Renal pelvis (tissue), 4 donors: ENCODE measurements around the gene CHCHD10. TPM values are rescaled to one million over a fixed set of nuclear protein-coding genes. Genes with fewer than 3 reads are reported as not detected.

Experiments used
- DNase-seq: peaks from one replicate; pipeline ENCODE4 v3.0.0-alpha.2; 2013
- polyA plus RNA-seq, 3 donors: library from polyadenylated mRNA; unstranded; fragments of 120-200 nt; gene quantifications; one replicate each; pipeline ENCODE4 v1.2.1, GENCODE V29; 2013; ENCODE audit not compliant: insufficient read length in 3 of 3

The CHCHD10 gene
- polyA plus RNA-seq, 3 donors, result 81.4 to 103 (median 91.5) TPM

DNA sequence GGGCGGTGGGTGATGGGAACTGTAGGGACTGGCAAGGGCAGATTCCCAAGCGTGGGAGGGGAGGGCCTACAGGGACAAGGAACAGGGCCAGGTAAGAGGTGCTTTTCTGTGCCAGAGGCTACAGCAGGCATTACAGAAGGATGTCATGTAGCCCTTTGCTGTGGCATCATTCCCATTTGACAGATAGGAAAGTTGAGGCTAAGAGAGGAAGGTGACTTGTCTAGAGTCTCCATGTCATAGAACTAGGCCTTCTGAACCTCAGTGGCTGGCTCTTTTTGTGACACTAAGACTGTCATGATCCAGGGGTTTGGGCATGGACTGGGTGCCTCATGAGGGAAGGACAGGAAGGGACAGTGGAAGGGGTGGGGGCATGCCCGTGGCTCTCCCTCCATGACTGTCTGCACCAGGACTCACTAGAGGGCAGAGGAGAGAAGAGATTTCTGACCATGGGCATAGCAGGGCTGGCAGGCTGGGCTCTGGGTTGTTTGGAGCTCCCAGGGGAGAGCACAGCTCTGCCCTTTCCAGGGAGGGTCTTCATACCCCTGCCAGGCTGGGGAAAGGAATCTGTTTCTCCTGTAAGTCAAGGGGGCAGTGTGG lies 8.1 kb upstream of the CHCHD10 start:
- no peak for DNase-seq

DNA sequence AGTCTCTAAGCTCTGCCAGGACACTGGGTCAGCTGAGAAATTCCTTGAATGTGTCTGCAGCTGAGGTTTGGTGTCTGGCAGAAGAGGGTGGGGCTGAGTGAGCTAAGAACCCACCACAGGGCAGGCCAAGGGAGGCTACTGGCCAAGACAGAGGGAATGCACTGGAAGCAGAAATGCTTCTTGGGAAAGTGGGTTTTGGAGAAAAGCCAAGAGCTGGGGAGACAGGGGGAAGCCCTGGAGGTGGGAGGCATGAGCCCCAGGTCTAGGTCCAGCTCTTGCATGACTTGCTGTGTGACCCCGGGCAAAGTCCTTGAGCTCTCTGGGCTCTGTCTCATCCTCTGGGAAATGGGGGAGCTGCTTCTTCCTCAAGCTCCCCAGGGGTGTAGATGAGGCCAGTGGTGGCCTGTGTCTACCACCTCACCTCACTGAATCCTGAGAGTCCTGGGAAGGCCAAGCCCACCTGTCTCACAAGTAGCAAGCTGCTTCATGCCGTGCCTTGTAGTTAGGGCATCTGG lies 7.2 kb upstream of the CHCHD10 start:
- DNase-seq, result no peak

DNA sequence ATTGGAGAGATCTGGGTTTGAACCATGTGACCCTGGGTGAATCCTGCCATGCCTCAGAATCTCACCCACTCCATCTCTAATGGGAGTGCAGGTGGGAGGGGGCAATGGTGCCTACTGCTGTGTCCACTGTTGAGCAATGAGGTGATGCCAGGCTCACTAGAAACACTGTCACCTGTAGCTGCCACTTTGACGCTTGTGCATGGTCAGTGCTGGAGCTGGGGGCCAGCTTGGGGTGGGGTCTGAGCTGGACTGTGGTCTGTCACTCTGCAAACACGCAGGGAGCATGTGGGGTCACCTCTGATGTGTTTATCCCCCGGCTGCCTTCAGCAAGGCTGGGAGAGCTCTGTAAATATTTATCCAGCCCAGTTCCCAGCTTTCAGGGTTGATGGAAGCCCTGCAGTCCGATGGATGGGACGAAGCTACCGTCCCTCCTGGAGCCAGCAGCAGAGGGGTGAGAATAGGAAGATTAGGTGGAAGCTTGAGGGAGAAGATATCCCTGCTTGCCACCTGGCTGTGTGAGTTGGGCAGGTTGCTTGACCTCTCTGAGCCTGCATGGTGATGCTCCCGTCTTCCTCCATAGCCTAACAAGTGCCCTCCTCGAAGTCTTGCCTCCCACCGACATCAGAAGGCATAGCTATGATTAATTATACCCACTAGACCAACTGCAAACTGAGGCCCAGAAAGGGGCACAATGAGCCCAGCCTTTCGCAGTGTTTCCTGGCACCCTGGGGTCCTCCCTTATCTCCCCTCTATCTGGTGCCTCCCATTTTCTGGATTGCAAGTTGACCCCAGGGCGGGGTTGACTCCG lies 6.5 kb upstream of the CHCHD10 start:
- DNase-seq, result no peak

DNA sequence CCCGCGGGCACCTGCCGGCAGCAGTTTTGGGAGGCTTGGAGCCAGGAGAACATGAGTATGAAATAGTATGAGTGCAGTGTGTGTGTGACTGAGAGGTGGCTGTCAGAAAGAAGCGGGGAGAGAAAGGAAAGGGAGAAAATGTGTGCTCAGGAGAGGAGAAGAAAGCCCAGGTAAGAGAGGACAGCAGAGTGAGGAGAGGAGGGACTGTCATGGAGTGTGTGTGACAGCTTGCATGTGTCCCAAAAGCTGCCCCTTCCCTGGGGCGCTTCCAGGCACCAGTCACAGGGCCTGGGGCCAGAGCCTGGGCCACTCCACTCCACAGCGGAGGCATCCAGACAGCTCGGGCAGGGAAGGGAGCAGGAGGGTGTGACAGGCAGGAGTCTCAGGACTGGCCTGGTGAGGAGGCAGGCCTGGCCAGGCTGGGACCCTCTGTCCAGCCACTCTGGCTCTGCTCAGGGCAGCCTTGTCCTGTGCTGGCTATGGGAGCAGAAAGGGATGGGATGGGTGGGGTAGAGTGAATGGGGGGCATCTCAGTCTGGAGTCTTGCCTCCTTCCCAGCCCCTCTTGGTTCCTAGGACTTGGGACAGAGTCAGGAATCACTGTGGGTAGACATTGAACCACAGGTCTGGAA lies 5.8 kb upstream of the CHCHD10 start:
- no peak for DNase-seq

DNA sequence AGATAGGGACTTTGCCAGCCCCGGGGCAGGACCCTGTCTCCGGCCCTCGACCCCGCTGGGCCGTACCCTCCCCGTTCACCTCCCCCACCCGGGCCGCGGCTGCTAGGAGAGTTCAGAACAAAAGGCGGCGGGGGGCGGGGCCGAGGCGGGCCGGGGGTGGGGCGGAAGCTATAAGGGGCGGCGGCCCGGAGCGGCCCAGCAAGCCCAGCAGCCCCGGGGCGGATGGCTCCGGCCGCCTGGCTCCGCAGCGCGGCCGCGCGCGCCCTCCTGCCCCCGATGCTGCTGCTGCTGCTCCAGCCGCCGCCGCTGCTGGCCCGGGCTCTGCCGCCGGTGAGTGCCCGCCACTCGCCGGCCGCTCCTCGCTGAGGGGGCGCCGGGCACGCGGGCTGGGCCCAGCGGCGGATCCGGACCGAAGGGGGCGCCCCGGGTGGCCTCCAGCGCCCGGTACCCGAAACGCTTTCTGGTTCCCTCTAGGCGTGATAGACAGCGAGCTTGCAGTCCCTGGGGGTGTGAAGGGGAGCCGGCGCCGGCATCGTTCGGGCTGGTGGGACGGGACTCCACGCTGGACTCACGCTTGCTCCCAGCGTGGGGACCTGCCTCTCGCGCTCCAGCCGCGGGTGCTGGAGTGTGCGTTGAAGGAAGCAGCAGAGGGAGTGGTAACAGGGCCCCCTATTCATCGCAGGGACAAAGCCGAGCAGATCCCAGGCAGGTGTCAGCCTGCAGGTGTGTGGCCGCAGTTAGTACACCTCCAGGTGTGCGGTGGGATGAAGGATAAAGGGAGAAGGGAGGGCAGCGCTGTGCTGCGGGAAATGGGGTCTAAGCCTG lies 5.1 kb upstream of the CHCHD10 start, which contains the start of gene MMP11:
MMP11 (plus strand) TSS at position 201 of the 825 bp plus-strand sequence; CDS start at position 223, 22 bp downstream.
- peak; percentile 57 for DNase-seq

DNA sequence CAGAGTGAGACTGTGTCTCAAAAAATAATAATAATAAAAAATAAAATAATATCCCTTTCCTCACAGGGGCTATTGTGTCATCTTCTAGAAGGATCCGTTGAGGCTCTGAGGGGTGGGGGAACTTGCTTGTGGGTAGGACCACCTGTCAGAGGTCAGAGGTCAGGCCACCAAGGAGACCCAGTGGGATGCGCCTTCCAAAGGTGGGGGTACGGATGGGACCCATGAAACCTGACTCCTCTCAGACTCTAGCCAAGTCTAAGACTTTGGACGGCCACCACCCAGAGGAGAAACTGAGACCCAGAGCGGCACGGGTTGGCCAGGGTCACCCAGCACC lies 4.5 kb upstream of the CHCHD10 start:
- DNase-seq, result no peak

DNA sequence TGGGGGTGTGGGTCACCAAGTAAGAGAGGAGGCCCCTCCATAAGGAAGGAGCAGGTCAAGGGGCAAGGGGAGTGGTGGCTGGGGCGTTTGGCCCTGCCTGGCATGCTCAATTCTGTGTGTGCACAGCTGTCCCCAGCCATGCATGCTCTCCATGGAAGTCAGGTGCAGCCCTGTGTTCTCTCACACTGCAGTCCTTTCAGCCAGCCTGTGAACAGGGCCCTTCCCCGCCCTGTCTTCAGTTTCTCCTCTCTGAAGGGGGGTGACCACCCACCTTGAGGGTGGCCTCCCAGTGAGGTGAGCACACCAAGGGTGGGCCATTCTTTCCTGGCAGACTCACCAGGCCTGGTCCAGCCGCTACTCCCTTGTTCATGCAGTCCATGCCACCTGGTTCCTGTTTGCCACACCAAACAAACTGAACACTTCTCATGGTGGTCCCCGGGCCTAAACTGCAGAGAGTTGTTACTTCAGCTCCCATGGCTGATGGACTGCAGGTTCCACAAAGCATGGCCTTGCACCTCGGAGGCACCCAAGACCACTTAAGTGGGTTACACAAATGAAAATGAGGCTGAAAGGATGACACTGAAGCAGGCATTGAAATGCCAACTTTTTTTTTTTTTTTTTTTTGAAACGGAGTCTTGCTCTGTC lies 1.7 kb upstream of the CHCHD10 start:
- DNase-seq, result no peak

DNA sequence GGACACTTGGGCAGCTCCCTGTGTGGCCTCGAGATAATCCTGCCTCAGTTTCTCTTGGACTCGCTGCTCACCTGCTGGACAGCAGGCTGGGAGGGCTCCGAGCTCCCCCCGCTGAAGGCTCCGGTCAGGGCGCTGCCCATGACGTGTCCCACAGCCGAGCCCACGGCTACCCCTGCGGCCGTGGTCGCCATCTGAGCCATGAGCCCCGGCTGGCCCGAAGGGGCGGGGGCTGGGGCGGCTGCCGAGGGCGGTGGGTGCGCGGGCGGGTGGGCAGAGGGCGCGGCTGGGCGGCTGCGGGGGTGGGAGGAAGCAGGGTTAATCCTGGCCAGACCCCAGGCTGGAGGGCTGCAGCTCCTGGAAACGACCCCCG lies 484 bp downstream of the CHCHD10 start:
- DNase-seq, result no peak

DNA sequence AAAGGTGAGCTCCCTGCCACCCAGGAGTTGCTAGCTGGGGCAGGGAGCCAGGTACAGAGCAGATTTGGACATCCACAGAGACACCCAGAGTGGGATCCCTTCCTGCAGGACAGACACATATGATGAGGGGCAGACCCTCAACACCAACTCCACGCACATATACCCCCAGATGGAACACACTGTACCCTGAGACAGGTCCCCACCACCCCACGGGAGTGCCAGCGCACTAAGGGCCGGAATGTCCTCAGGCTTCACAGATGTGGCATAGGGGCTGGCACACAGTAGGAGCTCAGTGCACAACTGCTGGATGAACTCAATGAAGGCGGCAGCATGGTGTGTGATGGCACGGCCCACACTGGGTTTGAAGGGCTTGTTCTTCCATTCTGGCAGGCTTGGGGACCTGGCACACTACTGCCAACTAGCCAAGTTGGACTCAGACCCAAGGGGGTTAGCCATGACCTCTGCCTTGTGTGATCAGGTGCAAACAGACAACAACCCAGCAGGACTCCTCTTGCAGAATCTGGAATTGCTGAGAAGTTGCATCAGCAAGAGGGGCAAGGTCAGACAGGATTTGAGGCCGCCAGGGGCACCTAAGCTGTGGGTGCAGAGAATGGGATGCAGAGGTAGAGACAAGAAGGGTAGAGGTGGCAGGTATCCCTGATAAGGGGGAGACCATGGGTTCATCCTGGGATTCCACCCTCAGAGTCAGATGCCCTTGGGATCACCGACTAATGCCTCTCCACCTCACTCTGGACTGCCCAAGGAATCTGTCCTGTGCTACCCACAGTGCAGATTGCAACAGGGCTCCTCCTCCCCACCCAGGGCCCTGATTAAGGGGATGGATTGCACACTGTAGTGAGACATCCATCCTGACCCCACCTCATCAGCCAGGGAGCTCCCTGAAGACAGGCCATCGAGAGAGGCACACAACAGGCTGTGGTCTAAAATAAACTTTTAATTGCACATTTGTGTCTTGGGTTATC lies 2.6 kb downstream of the CHCHD10 start:
- DNase-seq, result no peak

DNA sequence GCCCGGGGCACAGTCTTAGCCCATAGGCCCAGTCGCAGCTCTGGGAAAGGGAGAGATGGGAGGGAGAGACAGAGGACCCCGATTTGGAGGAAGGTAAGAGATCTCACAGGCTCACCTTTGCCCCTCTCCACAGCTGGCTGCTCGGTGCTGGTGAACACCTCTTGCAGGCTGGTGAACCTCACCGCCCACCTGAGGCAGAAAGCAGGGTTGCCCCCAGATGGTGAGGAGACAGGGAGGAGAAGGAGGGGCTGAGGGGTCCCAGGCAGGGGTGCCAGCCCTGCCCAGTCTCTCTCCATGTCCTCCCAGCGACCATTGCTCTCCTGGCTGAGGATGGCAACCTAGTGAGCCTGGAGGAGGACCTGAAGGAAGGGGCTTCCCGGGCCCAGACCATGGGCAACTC lies 3.8 kb downstream of the CHCHD10 start:
- no peak for DNase-seq

DNA sequence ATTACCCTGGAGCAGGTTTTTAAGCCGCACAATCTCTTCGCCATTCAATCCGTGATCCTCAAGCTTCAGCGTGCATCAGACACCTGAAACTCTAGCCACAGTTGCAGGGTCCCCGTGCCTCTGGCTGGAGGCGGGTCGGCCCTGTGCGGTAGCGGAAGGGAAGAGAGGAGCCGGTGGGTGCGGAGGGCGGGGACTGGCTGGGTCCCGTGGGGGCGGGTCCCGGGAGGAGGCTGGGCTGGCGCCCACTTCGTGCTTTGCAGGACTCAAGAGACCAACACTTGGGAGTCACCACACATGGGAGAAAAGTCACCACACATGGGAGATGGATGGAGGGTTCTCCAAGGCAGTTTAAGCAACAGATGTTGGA lies 4.2 kb downstream of the CHCHD10 start:
- no peak for DNase-seq

DNA sequence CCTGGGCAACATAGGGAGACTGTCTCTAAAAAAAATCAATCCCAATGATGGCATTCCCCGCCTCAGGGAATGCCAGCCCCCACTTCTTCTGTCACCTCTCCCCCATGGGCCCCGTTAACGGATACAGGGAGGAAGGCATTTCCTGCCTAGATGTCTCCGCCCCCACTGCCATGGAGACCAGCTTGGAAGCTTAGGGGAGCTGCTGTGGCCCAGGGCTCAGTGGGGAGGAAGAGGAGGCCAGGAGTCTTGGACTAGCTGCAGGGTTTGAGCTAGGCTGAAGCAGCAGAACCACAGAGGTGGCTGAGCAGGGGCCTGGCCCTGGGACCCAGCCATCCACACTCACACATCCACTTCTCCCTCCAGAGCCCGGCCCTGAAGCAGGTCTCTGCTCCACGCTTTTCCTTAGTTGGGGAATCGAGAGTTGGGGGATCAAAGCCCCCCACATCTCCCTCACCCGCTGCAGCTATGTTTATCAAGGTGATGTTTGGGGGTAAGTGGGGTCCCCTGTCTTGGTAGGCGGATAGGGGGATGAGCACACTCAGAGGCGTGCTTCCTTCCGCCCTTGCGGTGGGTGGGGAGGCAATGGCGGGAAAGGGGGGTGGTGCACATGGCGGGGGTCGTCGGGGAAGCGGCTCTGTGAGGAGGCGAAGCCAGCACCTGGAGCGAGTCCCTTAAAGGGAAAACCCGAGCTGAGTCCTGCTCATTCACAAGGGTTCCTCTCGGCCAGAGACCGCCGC lies 4.8 kb downstream of the CHCHD10 start, which contains the start of gene C22orf15:
C22orf15 (plus strand) TSS at position 149 of the 737 bp plus-strand sequence; CDS start at position 466, 317 bp downstream.
- DNase-seq, result peak; percentile 43

DNA sequence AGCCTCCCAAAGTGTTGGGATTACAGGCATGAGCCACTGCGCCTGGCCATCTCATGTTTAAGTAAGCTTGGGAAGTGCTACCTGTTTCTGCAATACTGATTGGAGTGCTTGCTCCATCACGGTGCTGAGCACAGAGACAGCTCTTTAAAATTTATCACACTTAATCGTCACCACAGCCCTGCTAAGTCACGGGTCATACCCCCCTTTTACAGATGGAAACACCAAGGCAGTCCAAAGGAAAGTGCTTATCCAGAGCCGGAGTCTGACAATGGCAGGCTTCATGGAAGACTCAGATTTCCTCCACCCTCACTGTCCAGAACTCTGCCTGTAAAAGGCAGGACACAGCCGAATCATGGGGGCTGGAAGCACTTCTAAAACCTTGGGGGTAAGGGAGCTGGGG lies 7.7 kb downstream of the CHCHD10 start:
- DNase-seq, result no peak

DNA sequence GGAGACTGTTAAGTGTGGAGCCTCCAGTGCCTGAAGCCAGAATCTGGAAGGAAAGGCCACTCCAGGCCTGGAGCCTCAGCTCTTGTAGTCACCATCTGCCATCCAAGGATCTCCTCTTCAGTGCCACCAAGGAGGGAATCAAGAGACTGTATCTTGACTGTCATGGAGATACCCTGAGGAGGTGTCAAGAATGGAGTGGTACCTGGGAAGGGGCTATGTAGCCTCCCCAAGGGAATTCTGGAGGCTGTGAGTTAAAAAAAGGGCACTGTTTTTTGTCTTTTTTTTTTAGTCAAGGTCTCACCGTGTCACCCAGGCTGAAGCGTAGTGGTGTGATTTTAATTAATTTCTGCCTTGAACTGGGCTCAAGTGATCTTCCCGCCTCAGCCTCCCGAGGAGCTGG lies 8.2 kb downstream of the CHCHD10 start:
- no peak for DNase-seq

DNA sequence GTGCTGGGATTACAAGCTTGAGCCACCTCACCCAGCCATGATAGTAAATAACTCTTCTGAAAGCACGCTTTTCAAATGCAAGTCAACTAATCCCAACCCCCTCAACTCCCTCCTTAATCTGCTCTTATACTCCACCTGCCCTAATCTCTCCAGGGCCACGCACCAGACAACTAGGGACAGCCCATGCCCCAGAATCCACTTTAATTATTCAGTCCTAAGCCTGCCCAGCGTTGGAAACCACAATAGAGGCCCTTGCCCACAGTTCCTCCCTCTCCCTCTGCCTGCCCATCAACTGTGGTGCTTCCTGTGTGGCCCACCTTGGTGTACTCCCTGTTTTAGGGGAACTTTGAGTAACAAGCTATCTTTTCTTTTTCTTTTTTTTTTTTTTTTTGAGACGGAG lies 10.9 kb downstream of the CHCHD10 start:
- no peak for DNase-seq

DNA sequence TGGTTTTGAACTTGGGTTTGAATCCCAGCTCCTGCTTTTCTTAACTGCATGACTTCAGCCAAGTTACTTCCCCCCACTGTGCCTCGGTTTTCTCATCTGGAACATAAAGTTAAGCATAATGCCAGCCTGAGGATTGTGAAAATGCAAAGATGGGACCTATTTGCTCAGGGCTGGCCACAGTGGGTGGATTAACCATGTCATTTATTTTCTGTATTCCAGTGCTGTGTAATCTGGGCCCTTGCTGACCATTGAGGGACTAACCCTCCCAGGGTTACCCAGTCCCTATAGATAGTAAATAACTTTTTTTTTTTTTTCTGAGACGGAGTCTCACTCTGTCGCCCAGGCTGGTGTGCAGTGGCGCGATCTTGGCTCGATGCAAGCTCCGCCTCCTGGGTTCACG lies 12.1 kb downstream of the CHCHD10 start:
- DNase-seq, result no peak

DNA sequence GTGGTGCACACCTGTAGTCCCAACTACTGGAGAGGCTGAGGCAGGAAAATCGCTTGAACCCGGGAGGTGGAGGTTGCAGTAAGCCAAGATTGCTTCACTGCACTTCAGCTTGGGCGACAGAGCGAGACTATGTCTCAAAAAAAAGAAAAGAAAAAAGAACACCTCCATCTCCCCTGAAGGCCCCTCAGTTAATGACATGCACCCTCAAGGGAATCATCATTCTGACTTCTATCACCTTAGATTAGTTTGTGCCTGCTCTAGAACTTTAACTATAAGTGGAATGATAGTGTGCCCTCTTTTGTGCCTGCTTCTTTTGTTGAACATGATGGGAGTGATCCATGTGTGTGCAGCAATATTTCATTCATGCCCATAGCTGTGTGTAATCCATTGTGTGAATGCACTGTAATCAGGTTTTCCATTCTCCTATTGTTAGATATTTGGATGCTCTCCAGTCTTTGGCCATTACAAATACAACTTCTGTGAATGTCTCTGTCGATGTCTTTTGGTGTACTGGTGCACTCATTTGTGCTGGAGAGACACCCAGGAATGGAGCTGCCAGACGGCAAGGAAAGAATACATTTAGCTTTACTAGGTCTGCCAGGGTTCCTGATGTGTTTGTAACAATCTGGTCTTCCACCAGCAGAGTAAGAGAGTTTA lies 12.7 kb downstream of the CHCHD10 start:
- DNase-seq, result no peak

DNA sequence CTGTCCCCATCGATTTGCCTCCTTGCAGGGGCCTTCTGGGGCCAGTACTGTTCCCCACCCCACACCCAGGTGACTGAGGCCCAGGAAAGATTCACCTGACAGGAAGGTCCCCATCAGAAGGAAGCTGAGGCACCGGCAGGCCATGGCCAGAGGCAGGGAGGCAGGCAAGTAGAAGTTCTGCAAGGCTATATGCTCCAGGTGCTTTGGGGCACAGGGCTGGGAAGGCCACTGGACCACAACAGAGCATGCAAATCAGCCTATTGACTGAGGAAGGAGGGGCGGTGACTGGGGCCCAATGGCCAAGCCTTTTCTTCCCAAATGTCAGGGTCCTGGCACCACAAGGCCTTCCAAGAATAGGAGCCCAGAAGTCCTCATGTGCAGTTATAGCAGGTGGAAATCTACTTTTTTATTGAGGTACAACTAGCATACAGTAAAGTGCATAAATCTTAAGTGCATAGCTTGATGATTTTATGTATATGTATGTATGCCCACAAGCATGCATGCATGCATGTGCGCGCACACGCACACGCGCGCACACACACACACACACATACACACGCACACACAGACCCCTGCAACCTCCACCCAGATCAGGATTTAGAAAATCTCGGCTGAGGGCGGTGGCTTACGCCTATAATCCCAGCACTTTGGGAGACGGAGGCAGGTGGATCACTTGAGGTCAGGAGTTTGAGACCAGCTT lies 13.4 kb downstream of the CHCHD10 start, which contains the start of gene VPREB3:
VPREB3 (minus strand) TSS at position 206 of the 700 bp plus-strand sequence; CDS start at position 144, 62 bp downstream.
- DNase-seq, result no peak
